HG02938 (cell line): ENCODE results near the gene SPRED3.
"Not testable (repeated sequence)": the region's sequence is repeated elsewhere in the genome, so short reads cannot be mapped to it uniquely, and the experiment has no call there.

Source experiments
- ATAC-seq: cut with Tn5 transposase; IDR thresholded peaks from one replicate; pipeline ENCODE4 v1.9.1; 2021; ENCODE audit warnings: mild to moderate bottlenecking, moderate library complexity; ENCODE audit not compliant: unreplicated experiment

SPRED3 gene

GRCh38 chr19:38389957-38390924, 1.7 kb downstream of the SPRED3 start:
- no peak for ATAC-seq

DNA sequence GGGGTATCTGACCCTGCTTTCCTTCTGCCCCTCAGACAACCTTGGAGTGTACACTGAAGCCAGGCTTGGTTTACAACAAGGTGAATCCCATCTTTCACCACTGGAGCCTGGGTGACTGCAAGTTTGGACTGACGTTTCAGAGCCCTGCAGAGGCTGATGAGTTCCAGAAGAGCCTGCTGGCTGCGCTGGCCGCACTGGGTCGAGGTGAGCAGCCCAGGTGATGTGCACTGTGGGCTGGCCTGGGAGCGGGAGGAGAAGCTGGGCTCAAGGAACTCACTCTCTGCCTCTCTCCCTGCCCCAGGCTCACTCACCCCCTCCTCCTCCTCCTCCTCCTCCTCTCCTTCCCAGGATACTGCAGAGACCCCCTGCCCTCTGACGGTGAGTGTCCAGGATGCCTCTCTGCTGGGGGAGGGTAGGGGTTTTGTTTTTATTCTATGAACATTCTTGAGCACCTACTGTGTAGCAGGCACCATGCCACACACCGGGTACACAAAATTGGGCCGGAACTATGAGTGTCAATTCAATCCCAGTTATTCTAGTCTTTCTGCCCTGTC, 3.5 kb downstream of the SPRED3 start:
- no peak for ATAC-seq

DNA sequence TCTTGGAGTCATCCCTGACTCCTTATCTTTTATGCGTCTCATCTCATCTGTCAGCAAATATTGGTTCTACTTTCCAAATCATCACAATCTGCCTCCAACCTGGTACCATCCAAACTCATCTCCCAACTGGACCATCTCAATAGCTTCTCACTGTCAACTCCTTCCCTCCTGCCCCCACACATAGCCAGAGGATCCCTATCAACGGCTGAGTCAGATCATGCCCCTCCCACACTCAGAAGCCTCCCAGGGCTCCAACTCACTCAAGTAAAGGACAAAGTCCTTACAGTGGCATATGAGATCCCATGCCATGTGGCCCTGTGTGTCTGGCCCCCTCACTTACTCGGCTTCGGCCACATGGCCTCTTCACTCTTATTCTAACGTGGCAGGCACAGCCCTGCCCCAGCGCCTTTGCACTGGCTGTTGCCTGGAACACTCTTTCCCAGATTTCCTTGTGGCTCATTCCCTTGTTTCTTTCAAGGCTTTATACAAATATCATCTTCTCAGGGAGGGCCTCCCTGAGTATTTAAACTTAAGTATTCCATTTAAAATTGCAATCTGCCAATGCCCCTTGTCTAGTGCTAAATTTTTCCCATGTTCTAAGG, 4.3 kb downstream of the SPRED3 start:
- ATAC-seq = no peak

- no peak for ATAC-seq
Measured at GRCh38 chr19:38394488-38394887, 6.0 kb downstream of the SPRED3 start.

DNA sequence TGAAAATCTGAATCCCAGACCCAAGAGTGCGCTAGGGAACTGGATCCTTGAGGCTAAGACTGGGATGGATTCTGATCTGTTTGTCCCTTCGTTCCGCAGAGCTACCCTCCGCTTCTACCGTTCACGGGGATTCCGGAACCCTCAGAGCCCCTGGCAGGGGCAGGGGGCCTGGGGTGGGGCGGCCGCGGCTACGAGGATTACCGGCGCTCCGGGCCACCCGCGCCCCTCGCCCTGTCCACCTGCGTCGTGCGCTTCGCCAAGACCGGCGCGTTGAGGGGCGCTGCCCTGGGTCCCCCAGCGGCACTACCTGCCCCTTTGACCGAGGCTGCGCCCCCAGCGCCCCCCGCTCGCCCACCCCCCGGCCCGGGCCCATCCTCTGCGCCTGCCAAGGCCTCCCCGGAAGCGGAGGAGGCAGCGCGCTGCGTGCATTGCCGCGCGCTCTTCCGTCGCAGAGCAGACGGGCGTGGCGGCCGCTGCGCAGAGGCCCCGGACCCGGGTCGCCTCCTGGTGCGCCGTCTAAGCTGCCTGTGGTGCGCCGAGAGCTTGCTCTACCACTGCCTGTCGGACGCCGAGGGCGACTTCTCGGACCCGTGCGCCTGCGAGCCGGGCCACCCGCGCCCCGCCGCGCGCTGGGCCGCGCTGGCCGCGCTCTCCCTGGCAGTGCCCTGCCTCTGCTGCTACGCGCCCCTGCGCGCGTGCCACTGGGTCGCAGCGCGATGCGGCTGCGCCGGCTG, 7.1 kb downstream of the SPRED3 start:
- ATAC-seq = no peak

GRCh38 chr19:38399081-38399480, 10.6 kb downstream of the SPRED3 start:
- no peak for ATAC-seq

- no peak for ATAC-seq
Measured at GRCh38 chr19:38399537-38399936, 11.0 kb downstream of the SPRED3 start.

DNA sequence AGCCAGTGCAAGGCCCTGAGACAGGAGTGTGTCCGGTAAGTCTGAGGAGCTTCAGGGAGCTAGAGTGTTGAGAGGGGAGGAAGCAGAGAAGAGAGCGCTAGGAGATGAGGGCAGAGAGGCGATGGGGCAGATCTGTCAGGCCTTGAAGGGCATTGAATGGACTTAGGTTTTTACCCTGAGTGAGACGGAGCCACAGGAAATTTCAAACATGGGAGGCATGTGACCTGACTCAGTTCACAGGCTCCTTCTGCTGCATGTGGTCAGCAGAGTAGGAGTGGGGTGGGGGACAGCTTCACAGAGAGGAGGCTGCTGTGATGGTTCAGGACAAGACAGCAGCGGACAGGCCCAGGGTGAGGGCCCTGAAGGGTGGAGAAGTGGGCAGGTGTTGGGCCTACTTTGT, 11.9 kb downstream of the SPRED3 start:
- no peak for ATAC-seq

- no peak for ATAC-seq
Measured at GRCh38 chr19:38401148-38401547, 12.7 kb downstream of the SPRED3 start.

- no peak for ATAC-seq
Measured at GRCh38 chr19:38402623-38402966, 14.1 kb downstream of the SPRED3 start.

DNA sequence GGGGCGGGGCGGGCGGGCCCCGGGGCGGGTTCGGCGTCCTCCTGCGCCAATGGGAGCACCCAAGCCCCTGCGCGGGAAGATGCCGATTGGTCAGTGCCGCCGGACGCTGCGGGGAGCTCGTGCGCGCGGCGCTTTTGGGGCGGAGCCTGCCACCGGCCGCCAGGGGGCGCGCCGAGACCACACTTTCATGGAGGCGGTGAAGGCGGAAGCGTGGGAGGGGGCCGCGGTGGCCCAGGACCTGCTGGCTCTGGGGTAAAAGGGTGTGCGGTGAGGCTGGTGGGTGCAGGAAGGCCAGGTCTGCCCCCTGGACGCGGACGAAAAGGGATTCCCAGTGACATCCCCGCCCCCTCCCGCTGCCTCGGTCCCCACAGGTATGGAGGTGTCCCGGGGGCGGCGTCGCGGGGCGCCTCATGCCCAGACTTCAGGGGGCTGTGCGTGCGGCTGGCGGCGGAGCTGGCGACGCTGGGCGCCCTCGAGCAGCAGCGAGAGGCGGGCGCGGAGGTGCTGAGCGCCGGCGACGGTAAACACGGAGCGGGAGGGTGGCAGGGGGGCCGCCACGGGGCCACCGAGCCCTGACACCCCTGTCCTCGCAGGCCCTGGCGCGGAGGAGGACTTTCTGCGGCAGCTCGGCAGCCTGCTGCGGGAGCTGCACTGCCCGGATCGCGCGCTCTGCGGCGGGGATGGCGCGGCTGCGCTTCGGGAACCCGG, 14.6 kb downstream of the SPRED3 start, which contains the start of gene FAM98C:
Gene FAM98C, plus strand, starts transcription at position 127 of the 708 bp plus-strand sequence. Its CDS starts 61 bp downstream, at position 188.
- ATAC-seq = peak; percentile 86

- no peak for ATAC-seq
Measured at GRCh38 chr19:38404858-38405257, 16.4 kb downstream of the SPRED3 start.

DNA sequence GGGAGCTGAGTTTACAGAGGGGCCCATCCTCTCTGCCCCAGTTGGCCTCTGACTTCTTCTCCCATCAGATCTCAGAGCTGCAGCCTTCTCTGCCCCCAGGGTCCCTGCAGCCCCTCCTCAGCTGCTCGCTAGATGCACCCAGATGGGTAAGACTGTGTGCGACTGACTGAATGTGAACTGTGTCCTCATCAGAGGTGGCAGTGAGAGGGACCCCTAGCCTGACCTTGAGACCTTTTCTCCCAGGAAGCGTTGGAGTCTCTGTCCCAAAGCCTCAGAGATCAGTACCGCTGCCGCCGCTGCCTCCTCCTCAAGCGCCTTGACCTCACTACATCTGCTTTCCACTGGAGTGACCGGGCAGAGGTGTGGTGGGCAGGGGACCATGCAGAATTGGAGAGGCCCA, 16.8 kb downstream of the SPRED3 start:
- ATAC-seq = no peak

DNA sequence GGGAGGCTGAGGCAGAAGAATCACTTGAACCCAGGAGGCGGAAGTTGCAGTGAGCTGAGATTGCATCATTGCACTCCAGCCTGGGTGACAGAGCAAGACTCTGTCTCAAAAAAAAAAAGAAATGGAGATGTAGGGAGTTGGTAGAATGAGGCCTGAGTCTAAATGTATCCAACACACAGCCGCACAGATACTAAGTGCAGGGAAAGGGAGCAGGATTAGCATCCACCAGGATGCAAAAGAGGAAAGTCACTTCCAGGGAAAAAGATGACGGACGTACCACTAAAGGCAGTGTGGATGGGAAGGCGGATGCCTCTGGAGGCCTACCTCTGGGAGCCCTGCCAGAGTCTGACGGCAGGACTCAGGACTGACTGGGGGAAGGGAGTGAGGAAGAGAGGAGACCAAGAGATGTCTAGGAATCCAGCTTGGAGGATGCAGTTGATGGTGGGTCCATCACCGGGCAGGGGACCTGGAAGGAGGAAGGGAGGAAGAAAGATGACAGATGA, 21.2 kb downstream of the SPRED3 start:
- no peak for ATAC-seq

- not testable (repeated sequence) for ATAC-seq
Measured at GRCh38 chr19:38410407-38410806, 21.9 kb downstream of the SPRED3 start.

DNA sequence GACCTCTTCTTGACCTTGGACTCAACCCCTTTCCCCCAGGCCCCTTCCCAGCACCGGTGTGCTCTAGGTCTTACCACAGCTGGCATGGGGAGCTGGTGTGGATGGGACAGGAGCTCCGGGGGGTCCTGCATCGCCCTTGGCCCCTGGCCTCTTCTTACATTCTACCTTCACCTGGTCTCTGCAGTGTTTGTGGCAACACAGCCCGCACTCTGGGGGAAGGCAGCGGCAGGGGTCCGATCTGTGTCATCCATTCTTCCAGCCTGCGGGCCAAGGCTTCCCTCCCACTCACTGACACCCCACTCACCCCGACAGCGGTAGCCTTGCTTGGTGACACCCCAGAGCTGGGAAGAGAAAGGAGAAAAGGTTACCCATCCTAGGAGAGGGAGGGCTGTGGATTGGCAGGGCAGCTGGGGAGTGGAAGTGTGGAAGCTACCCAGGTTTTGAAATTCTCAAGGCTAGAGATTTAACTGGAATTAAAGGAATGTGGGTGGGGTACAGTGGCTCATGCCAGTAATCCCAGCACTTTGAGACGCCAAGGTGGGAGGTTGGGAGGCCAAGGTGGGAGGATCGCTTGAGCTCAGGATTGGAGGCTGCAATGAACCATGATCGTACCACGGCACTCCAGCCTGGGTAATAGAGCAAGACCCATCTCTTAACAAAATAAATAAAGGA, 22.7 kb downstream of the SPRED3 start:
- no peak for ATAC-seq

DNA sequence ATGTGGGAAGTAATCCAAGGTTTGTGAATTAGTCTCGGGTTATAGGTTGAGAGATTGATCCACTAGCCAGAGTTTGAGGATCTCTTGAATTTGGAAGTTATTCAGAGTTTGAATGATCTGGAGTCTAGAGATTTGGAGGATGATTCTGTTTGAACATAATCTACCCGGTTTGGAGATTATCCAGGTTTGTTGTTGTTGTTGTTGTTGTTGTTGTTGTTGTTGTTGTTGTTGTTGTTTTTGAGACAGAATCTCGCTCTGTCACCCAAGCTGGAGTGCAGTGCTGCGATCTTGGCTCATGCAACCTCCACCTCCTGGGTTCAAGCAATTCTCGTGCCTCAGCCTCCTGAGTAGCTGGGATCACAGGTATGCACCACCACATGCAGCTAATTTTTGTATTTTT, 23.4 kb downstream of the SPRED3 start:
- not testable (repeated sequence) for ATAC-seq

DNA sequence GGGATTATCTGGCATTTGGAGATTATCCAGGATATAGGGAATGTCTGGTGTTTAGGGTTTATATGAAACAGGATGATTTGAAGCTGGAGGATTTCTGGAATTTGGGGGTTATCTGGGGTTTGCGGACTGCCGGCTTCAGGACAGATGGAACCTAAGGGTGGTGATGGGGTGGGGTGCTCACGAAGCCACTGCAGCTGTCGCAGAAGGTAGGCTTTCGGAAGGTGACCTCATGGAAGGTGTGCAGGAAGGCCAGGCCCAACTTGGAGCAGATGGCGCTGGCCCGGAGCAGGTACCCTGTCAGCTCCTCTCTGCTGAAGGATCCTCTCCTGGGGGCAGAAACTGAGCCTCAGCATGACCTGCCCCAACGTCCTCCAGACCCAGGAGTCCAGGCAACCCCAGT, 24.0 kb downstream of the SPRED3 start:
- no peak for ATAC-seq

GRCh38 chr19:38412961-38413360, 24.5 kb downstream of the SPRED3 start:
- ATAC-seq = no peak

DNA sequence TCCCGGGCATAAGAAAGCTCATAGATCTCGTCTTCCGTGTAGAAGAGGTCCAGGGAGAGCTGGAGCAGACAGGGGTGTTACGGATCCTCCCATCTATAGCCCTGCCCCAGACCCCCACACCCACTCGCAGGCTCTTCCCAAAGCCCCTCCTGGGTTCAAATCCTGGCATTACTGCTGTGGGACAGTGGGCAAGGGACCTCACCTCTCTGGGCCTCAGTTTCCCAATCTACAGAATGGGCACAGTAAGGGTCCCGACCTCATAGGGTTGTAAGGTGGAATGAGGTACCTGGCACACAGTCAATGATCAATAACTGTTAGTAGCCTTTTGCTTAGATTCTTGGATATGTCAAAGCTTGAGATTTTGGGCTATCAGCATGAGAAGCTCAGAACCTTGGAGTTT, 24.9 kb downstream of the SPRED3 start:
- ATAC-seq = no peak
